GM23248 (cell line): ENCODE measurements around the gene PDLIM5.

Experiments used
- EZH2 ChIP-seq: fragments of 200-600 bp; sonication (generic); IDR thresholded peaks from 2 replicates; pipeline ENCODE4 v1.6.1; 2018; ENCODE audit warnings: antibody characterized with exemption, mild to moderate bottlenecking; ENCODE audit not compliant: insufficient read depth, poor library complexity, severe bottlenecking
- EZH2phosphoT487 ChIP-seq: fragments of 200-600 bp; sonication (generic); IDR thresholded peaks from 2 replicates; pipeline ENCODE4 v1.6.1; 2018; ENCODE audit warnings: antibody characterized with exemption, moderate library complexity, mild to moderate bottlenecking, low read depth; ENCODE audit not compliant: insufficient read depth

- TF ChIP-seq EZH2, result no peak
- no peak for TF ChIP-seq EZH2phosphoT487
Observed at GRCh38 chr4:94511591-94511990, 59.8 kb downstream of the PDLIM5 start.
